Large intestine (tissue), 12 donors: ENCODE measurements around the gene IL12RB1. TPM values are rescaled to one million over a fixed set of nuclear protein-coding genes. Genes with fewer than 3 reads are reported as not detected.
A peak's percentile ranks its signal among the peaks of the same experiment; 100 is the strongest.

Source experiments
- DNase-seq, 2 donors: peaks; one replicate each; pipeline versions ENCODE4 v3.0.0 to v3.0.0-alpha.2; 2013
- H3K27ac ChIP-seq: one replicate; pipeline ENCODE4 v1.5.1; 2013; ENCODE audit warnings: low read length
- H3K27me3 ChIP-seq: 2 replicates; pipeline ENCODE4 v1.6.1; 2013; ENCODE audit warnings: low read length; ENCODE audit not compliant: control insufficient read depth, insufficient read depth
- H3K36me3 ChIP-seq: 2 replicates; pipeline ENCODE4 v1.6.1; 2013; ENCODE audit warnings: low read length; ENCODE audit not compliant: control insufficient read depth, insufficient read depth
- H3K4me1 ChIP-seq: one replicate; pipeline ENCODE4 v1.6.1; 2013; ENCODE audit warnings: low read length; ENCODE audit not compliant: control insufficient read depth, insufficient read depth
- H3K4me3 ChIP-seq: one replicate; pipeline ENCODE4 v1.5.1; 2013; ENCODE audit warnings: low read length
- H3K9me3 ChIP-seq: one replicate; pipeline ENCODE4 v1.6.1; 2013; ENCODE audit warnings: mild to moderate bottlenecking, low read depth, low read length, moderate library complexity; ENCODE audit not compliant: control insufficient read depth
- WGBS: methylation state at CpG from one replicate; pipeline ENCODE4 v1.1.5; 2013; ENCODE audit warnings: low lambda C conversion rate; ENCODE audit not compliant: insufficient coverage; 5-methylcytosine and 5-hydroxymethylcytosine counted together
- long read RNA-seq, 11 donors: transcript quantifications; one replicate each; lab custom pipeline, GENCODE V29; 2026
- polyA plus RNA-seq: library from polyadenylated mRNA; unstranded; fragments of 120-200 nt; gene quantifications from one replicate; pipeline ENCODE4 v1.2.1, GENCODE V29; 2013

The IL12RB1 gene
- polyA plus RNA-seq = 1.2 TPM
- long read RNA-seq, donor 1, partial matches to known transcripts = 0 of 1 reads
- long read RNA-seq, donor 1, other reads (novel, unspliced or antisense) = 0 of 1 reads
- long read RNA-seq, donor 2 = 0 reads
- long read RNA-seq, donor 3 = 0 reads
- long read RNA-seq, donor 4 = 0 reads
- long read RNA-seq, donor 5 = 0 reads
- long read RNA-seq, donor 6, partial matches to known transcripts = 31 of 31 reads
- long read RNA-seq, donor 6, other reads (novel, unspliced or antisense) = 0 of 31 reads
- long read RNA-seq, donor 7 = 0 reads
- long read RNA-seq, donor 8 = 0 reads
- long read RNA-seq, donor 9 = 0 reads
- long read RNA-seq, donor 10 = 0 reads
- long read RNA-seq, donor 11 = 0 reads

- H3K9me3 ChIP-seq = no peaks in the 10 kb centered on the region
Observed at GRCh38 chr19:18086590-18087138, at the start of gene IL12RB1. Gene IL12RB1 (minus strand): TSS chr19:18086934. CDS start chr19:18086823, 111 bp downstream.

GRCh38 chr19:18135712-18136584 is 49.2 kb upstream of the IL12RB1 start:
- no peaks in the 10 kb centered on the region for H3K27me3 ChIP-seq
- H3K27ac ChIP-seq = peak overlapping the region; percentile 84
- peaks cover 55% of the 10 kb centered on the region for H3K36me3 ChIP-seq
- DNase-seq = peak; percentile 98 to 99
- H3K9me3 ChIP-seq = peaks cover 3% of the 10 kb centered on the region
- no peak overlapping the region for H3K4me3 ChIP-seq
- WGBS = 100% methylated on average over 2 of the region's 18 CpGs
- peaks cover 15% of the 10 kb centered on the region for H3K4me1 ChIP-seq

More at GRCh38 chr19:18086590-18087138, at the start of gene IL12RB1:
- WGBS = no CpG with 5 or more reads among the region's 12 CpGs
- DNase-seq = peak in 1 of 2 donors; percentile 39
- peaks cover 3% of the 10 kb centered on the region for H3K4me1 ChIP-seq
- H3K27ac ChIP-seq = no peak within 1 kb of the TSS
- H3K4me3 ChIP-seq = peak within 1 kb of the TSS; percentile 17
- no peaks in the 10 kb centered on the region for H3K36me3 ChIP-seq
- H3K27me3 ChIP-seq = no peaks in the 10 kb centered on the region

- Histone ChIP-seq H3K9me3 (peaks cover 3% of the 10 kb centered on the region), H3K4me3 (no peak overlapping the region), H3K4me1 (peaks cover 14% of the 10 kb centered on the region), H3K27ac (no peak overlapping the region), H3K36me3 (peaks cover 65% of the 10 kb centered on the region), H3K27me3 (no peaks in the 10 kb centered on the region)
- DNase-seq = no peak
- no CpG with 5 or more reads among the region's 31 CpGs for WGBS
Observed at GRCh38 chr19:18131841-18132596, 45.3 kb upstream of the IL12RB1 start.

- no peak overlapping the region for H3K4me3 ChIP-seq
- H3K4me1 ChIP-seq = peaks cover 4% of the 10 kb centered on the region
- no peaks in the 10 kb centered on the region for H3K27me3 ChIP-seq
- WGBS = no CpG with 5 or more reads among the region's 21 CpGs
- H3K27ac ChIP-seq = no peak overlapping the region
- peaks cover 69% of the 10 kb centered on the region for H3K36me3 ChIP-seq
- H3K9me3 ChIP-seq = peaks cover 3% of the 10 kb centered on the region
- DNase-seq = no peak
Observed at GRCh38 chr19:18130523-18131242, 43.9 kb upstream of the IL12RB1 start.

- Histone ChIP-seq H3K4me3 (no peak overlapping the region), H3K4me1 (no peaks in the 10 kb centered on the region), H3K36me3 (peaks cover 67% of the 10 kb centered on the region), H3K9me3 (no peaks in the 10 kb centered on the region), H3K27ac (no peak overlapping the region), H3K27me3 (no peaks in the 10 kb centered on the region)
- DNase-seq = no peak
- WGBS = no CpG with 5 or more reads among the region's 12 CpGs
Observed at GRCh38 chr19:18128805-18129204, 42.1 kb upstream of the IL12RB1 start.

GRCh38 chr19:18128044-18128443 is 41.3 kb upstream of the IL12RB1 start:
- H3K4me1 ChIP-seq = no peaks in the 10 kb centered on the region
- DNase-seq = no peak
- no peak overlapping the region for H3K4me3 ChIP-seq
- no CpG with 5 or more reads among the region's 3 CpGs for WGBS
- peaks cover 70% of the 10 kb centered on the region for H3K36me3 ChIP-seq
- no peak overlapping the region for H3K27ac ChIP-seq
- H3K9me3 ChIP-seq = no peaks in the 10 kb centered on the region
- H3K27me3 ChIP-seq = no peaks in the 10 kb centered on the region

- WGBS = no CpG with 5 or more reads among the region's 2 CpGs
- no peaks in the 10 kb centered on the region for H3K4me1 ChIP-seq
Observed at GRCh38 chr19:18126097-18126496, 39.4 kb upstream of the IL12RB1 start.

GRCh38 chr19:18123819-18124218 is 37.1 kb upstream of the IL12RB1 start:
- no peak for DNase-seq
- Histone ChIP-seq H3K27me3 (no peaks in the 10 kb centered on the region), H3K4me3 (no peak overlapping the region), H3K36me3 (peaks cover 59% of the 10 kb centered on the region), H3K9me3 (no peaks in the 10 kb centered on the region), H3K4me1 (peaks cover 6% of the 10 kb centered on the region), H3K27ac (no peak overlapping the region)
- no CpG with 5 or more reads among the region's 26 CpGs for WGBS

More at GRCh38 chr19:18126097-18126496, 39.4 kb upstream of the IL12RB1 start:
- Histone ChIP-seq H3K4me3 (no peak overlapping the region), H3K27me3 (no peaks in the 10 kb centered on the region), H3K9me3 (no peaks in the 10 kb centered on the region), H3K27ac (no peak overlapping the region), H3K36me3 (peaks cover 75% of the 10 kb centered on the region)
- no peak for DNase-seq

- Histone ChIP-seq H3K4me3 (no peak overlapping the region), H3K36me3 (peaks cover 52% of the 10 kb centered on the region), H3K27ac (no peak overlapping the region), H3K9me3 (no peaks in the 10 kb centered on the region), H3K4me1 (peaks cover 13% of the 10 kb centered on the region), H3K27me3 (no peaks in the 10 kb centered on the region)
- DNase-seq = no peak
- 100% methylated on average over 1 of the region's 27 CpGs for WGBS
Observed at GRCh38 chr19:18122860-18123795, 36.4 kb upstream of the IL12RB1 start.
